ENCODE results near the gene RUNX1. TPM values are rescaled to one million over a fixed set of nuclear protein-coding genes. Genes with fewer than 3 reads are reported as not detected.
A peak's percentile ranks its signal among the peaks of the same experiment; 100 is the strongest.

Gene RUNX1
- total RNA-seq, 1 donor from 2014 or later, result 18.7 TPM

DNA sequence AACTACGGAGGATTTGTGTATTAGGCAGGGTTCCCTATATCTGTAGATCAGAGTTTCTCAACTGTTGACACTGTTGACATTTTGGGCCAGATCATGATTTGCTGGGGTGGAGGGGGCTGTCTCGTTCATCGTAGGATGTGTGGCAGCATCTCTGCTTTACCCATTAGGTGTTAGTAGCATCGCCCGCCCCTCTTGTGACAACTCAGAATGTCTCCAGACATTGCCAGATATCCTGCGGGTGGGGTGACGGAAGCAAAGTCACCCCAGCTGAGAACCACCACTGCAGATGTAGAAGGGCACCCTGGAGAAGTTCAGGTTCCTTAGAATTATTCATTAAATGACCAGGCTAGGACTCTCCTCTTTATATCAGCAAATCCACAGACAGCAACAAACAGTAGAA is 254.4 kb downstream of the RUNX1 start:
- no peak overlapping the region for H3K4me3 Mint-ChIP-seq (ENCODE audit: unreplicated experiment)
- no peaks in the 10 kb centered on the region for H3K9me3 Mint-ChIP-seq (ENCODE audit: unreplicated experiment)
- no peaks in the 10 kb centered on the region for H3K36me3 Mint-ChIP-seq (ENCODE audit: low read depth, unreplicated experiment)
- no peak for DNase-seq (ENCODE audit: low spot score)
- no peaks in the 10 kb centered on the region for H3K27me3 Mint-ChIP-seq (ENCODE audit: unreplicated experiment)
- H3K4me1 Mint-ChIP-seq (ENCODE audit: unreplicated experiment), result no peaks in the 10 kb centered on the region
- TF ChIP-seq, protein P1, sequence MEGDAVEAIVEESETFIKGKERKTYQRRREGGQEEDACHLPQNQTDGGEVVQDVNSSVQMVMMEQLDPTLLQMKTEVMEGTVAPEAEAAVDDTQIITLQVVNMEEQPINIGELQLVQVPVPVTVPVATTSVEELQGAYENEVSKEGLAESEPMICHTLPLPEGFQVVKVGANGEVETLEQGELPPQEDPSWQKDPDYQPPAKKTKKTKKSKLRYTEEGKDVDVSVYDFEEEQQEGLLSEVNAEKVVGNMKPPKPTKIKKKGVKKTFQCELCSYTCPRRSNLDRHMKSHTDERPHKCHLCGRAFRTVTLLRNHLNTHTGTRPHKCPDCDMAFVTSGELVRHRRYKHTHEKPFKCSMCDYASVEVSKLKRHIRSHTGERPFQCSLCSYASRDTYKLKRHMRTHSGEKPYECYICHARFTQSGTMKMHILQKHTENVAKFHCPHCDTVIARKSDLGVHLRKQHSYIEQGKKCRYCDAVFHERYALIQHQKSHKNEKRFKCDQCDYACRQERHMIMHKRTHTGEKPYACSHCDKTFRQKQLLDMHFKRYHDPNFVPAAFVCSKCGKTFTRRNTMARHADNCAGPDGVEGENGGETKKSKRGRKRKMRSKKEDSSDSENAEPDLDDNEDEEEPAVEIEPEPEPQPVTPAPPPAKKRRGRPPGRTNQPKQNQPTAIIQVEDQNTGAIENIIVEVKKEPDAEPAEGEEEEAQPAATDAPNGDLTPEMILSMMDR (IDR thresholded peaks at IDR 0.05; ENCODE audit: unreplicated experiment), result no peak
- no peak overlapping the region for H3K27ac Mint-ChIP-seq (ENCODE audit: unreplicated experiment)

DNA sequence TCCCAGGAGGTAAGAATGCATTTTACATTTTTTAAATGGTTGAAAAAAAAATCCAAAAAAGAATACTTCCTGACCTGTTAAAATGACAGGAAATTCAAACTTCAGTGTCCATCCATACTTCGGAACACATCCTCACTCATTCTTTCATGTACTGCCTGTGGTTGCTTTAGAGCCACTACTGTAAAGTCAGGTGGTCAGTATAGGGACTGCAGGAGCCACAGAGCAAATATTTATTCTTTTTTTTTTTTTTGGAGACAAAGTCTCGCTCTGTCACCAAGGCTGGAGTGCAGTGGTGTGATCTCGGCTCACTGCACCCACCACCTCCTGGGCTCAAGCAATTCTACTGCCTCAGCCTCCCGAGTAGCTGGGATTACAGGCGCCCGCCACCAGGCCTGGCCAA is 255.6 kb downstream of the RUNX1 start:
- Mint-ChIP-seq H3K4me3 (ENCODE audit: unreplicated experiment) (no peak overlapping the region), H3K36me3 (ENCODE audit: low read depth, unreplicated experiment) (no peaks in the 10 kb centered on the region)

DNA sequence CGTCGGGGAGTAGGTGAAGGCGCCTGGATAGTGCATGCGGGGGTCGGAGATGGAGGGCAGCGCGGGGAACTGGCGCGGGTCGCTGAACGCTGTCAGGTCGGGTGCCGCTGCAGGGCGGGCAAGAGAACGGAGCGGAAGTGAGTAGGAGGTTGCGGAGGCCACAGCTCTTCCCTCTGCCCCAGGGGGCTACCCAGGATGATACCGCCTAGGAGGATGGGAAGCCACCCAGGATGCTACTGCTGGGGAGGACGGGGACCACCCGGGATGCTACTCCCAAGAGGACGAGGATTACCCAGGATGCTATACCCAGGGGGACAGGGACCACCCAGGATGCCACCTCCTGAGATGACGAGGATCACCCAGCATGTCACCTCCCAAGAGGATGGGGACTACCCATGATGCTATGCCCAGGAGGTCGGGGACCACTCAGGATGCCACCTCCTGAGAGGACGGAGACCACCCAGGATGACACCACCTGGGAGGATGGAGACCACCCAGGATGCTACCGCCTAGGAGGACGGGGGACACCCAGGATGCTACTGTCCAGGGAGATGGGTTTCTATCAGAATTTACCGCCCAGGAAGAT is 256.5 kb downstream of the RUNX1 start:
- Mint-ChIP-seq H3K27me3 (ENCODE audit: unreplicated experiment) (no peaks in the 10 kb centered on the region), H3K9me3 (ENCODE audit: unreplicated experiment) (no peaks in the 10 kb centered on the region), H3K36me3 (ENCODE audit: low read depth, unreplicated experiment) (no peaks in the 10 kb centered on the region), H3K27ac (ENCODE audit: unreplicated experiment) (no peak overlapping the region), H3K4me1 (ENCODE audit: unreplicated experiment) (no peaks in the 10 kb centered on the region), H3K4me3 (ENCODE audit: unreplicated experiment) (no peak overlapping the region)
- TF ChIP-seq, protein P1 (IDR thresholded peaks at IDR 0.05; ENCODE audit: unreplicated experiment), result no peak
- DNase-seq (ENCODE audit: low spot score), result no peak

More for the DNA sequence above, 255.6 kb downstream of the RUNX1 start:
- no peak for DNase-seq (ENCODE audit: low spot score)
- H3K27me3 Mint-ChIP-seq (ENCODE audit: unreplicated experiment), result no peaks in the 10 kb centered on the region
- no peaks in the 10 kb centered on the region for H3K9me3 Mint-ChIP-seq (ENCODE audit: unreplicated experiment)
- H3K27ac Mint-ChIP-seq (ENCODE audit: unreplicated experiment), result no peak overlapping the region
- TF ChIP-seq, protein P1 (IDR thresholded peaks at IDR 0.05; ENCODE audit: unreplicated experiment), result peak; percentile 22
- H3K4me1 Mint-ChIP-seq (ENCODE audit: unreplicated experiment), result no peaks in the 10 kb centered on the region

DNA sequence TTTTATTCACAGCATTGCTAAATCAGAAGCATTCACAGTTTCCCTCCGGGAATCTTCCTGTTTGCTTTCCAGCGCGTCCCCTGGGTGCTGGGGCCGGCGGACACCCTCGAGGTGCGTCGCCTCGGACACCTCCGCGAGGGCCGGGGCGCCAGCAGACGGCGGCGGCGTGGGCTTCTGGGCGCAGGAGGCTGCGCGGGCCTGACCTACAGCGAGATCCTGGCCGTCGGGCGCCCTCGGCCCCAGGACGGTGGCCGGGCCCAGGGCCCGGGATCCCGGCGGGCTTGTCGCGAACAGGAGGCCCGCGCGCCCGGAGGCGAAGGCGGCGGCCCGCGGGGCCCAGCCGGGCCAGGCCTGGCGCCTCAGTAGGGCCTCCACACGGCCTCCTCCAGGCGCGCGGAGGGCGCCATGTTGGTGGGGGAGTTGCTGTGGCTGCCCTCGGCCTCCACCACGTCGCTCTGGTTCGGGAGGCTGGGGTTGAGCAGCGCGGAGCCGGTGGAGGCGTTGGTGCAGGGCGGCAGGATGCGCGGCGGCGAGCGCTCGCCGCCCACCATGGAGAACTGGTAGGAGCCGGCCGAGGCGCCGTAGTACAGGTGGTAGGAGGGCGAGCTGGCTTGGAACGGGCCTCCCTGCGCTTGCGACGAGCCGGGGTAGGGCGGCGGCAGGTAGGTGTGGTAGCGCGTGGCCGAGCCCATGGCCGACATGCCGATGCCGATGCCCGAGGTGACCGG is 257.2 kb downstream of the RUNX1 start:
- no peaks in the 10 kb centered on the region for H3K27me3 Mint-ChIP-seq (ENCODE audit: unreplicated experiment)
- TF ChIP-seq, protein P1 (IDR thresholded peaks at IDR 0.05; ENCODE audit: unreplicated experiment), result no peak
- H3K27ac Mint-ChIP-seq (ENCODE audit: unreplicated experiment), result no peak overlapping the region
- no peak for DNase-seq (ENCODE audit: low spot score)
- no peaks in the 10 kb centered on the region for H3K9me3 Mint-ChIP-seq (ENCODE audit: unreplicated experiment)
- no peaks in the 10 kb centered on the region for H3K4me1 Mint-ChIP-seq (ENCODE audit: unreplicated experiment)
- H3K4me3 Mint-ChIP-seq (ENCODE audit: unreplicated experiment), result no peak overlapping the region
- H3K36me3 Mint-ChIP-seq (ENCODE audit: low read depth, unreplicated experiment), result no peaks in the 10 kb centered on the region

DNA sequence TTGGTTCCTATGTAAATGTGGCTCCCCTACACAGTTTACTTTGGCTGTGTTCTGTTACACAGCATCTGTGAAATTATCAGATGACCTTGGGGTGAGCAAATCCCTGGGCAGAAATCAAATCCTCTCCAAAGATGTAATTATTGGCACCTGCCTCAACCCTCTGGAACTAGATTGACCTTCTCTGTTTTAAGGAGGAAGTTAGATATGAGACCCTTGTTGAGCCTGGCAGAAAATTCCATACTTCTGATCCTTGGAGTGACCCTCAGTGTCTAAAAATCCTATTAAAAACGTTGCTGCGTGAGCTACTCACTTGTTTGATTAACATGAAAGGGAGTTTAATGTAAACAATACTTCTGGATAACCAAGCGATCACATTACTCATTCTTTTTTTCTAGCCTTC is 258.3 kb downstream of the RUNX1 start:
- no peaks in the 10 kb centered on the region for H3K36me3 Mint-ChIP-seq (ENCODE audit: low read depth, unreplicated experiment)
- no peak overlapping the region for H3K27ac Mint-ChIP-seq (ENCODE audit: unreplicated experiment)
- H3K4me1 Mint-ChIP-seq (ENCODE audit: unreplicated experiment), result no peaks in the 10 kb centered on the region
- TF ChIP-seq, protein P1 (IDR thresholded peaks at IDR 0.05; ENCODE audit: unreplicated experiment), result no peak
- H3K9me3 Mint-ChIP-seq (ENCODE audit: unreplicated experiment), result no peaks in the 10 kb centered on the region
- DNase-seq (ENCODE audit: low spot score), result no peak
- no peak overlapping the region for H3K4me3 Mint-ChIP-seq (ENCODE audit: unreplicated experiment)
- no peaks in the 10 kb centered on the region for H3K27me3 Mint-ChIP-seq (ENCODE audit: unreplicated experiment)
